GM12878 (cell line): ENCODE measurements around the gene MYOD1. TPM values are rescaled to one million over a fixed set of nuclear protein-coding genes. Genes with fewer than 3 reads are reported as not detected.

Source experiments
- ATAC-seq: fragments of 200-7000 bp; cut with Tn5 transposase; 3 replicates; pipeline ENCODE4 v1.9.1; 2020; ENCODE audit warnings: mild to moderate bottlenecking, moderate library complexity
- BruUV-seq: library from RNA; stranded (reverse); fragments of 400-500 nt; replicated peaks from 2 replicates; lab custom pipeline; 2021; lab: Mats Ljungman, UMichigan
- CTCF ChIA-PET: fragments of 300-600 bp; sonication (Branson Sonifier 250); formaldehyde crosslinking; extraction: SDS; loops from one replicate; lab custom pipeline; 2021; ENCODE audit warnings: inconsistent platforms; lab: Yijun Ruan, JAX
- POLR2A ChIA-PET: fragments of 350-600 bp; formaldehyde crosslinking; extraction: SDS; loops from one replicate; lab custom pipeline; 2021; ENCODE audit warnings: inconsistent platforms; lab: Charles Lee
- RAD21 ChIA-PET: fragments of 300-600 bp; sonication (Branson Sonifier 250); formaldehyde crosslinking; loops from one replicate; lab custom pipeline; 2023; ENCODE audit warnings: antibody characterized with exemption; ENCODE audit not compliant: unreplicated experiment; lab: Charles Lee
- SMC1A ChIA-PET: fragments of 300-600 bp; sonication (Branson Sonifier 250); formaldehyde crosslinking; loops from one replicate; lab custom pipeline; 2023; ENCODE audit not compliant: unreplicated experiment, uncharacterized antibody; lab: Charles Lee
- DNase-seq: peaks from one replicate; pipeline ENCODE4 v3.0.0-alpha.2; 2011; ENCODE audit warnings: low read depth, low spot score
- FAIRE-seq: peaks from 3 replicates; lab custom pipeline; 2011; peaks lifted over from hg19 to GRCh38; lab: Jason Lieb, UNC
- H2AFZ ChIP-seq: 2 replicates; pipeline ENCODE4 v1.6.0; 2011; ENCODE audit warnings: low read depth, low read length, control low read depth; ENCODE audit not compliant: control insufficient read depth
- H3K27ac ChIP-seq: 2 replicates; pipeline ENCODE4 v1.5.1; 2011; ENCODE audit warnings: control low read depth; ENCODE audit not compliant: control insufficient read depth, insufficient read depth
- H3K27me3 ChIP-seq, 2 experiments: replicated peaks in 1 of 2; 2 replicates each; pipeline versions ENCODE4 v1.6.0 to v1.6.1; 2011; ENCODE audit warnings: low read length in 1 of 2; ENCODE audit not compliant: control insufficient read depth in 2 of 2, insufficient read depth in 2 of 2
- H3K36me3 ChIP-seq, 2 experiments: 2 replicates each; pipeline ENCODE4 v1.5.1; 2011; ENCODE audit warnings: low read length in 1 of 2; ENCODE audit not compliant: control insufficient read depth in 2 of 2, insufficient read depth in 2 of 2
- H3K4me1 ChIP-seq: 2 replicates; pipeline ENCODE4 v1.6.1; 2011; ENCODE audit warnings: mild to moderate bottlenecking, low read length, moderate library complexity, mixed read lengths; ENCODE audit not compliant: control insufficient read depth, insufficient read depth
- H3K4me2 ChIP-seq: 2 replicates; pipeline ENCODE4 v1.6.0; 2011; ENCODE audit warnings: control low read depth; ENCODE audit not compliant: control insufficient read depth, insufficient read depth
- H3K4me3 ChIP-seq: fragments of 200-600 bp; sonication (generic); 2 replicates; pipeline ENCODE4 v1.5.1; 2016
- H3K79me2 ChIP-seq: 2 replicates; pipeline ENCODE4 v1.6.0; 2011; ENCODE audit warnings: low read length; ENCODE audit not compliant: control insufficient read depth, insufficient read depth
- H3K9ac ChIP-seq: 2 replicates; pipeline ENCODE4 v1.8.0; 2011; ENCODE audit warnings: low read length, control low read depth, mixed read lengths; ENCODE audit not compliant: control insufficient read depth, insufficient read depth
- H3K9me3 ChIP-seq: replicated peaks from 3 replicates; pipeline ENCODE4 v1.5.1; 2011; ENCODE audit warnings: mild to moderate bottlenecking, low read length; ENCODE audit not compliant: control insufficient read depth, insufficient read depth
- H4K20me1 ChIP-seq: 2 replicates; pipeline ENCODE4 v1.6.0; 2011; ENCODE audit not compliant: control insufficient read depth, insufficient read depth
- BMI1 ChIP-seq: fragments of 450-650 bp; IDR thresholded peaks from 2 replicates; pipeline ENCODE4 v1.6.1; 2016; ENCODE audit warnings: mild to moderate bottlenecking, moderate library complexity, borderline replicate concordance
- CHD4 ChIP-seq: fragments of 200-600 bp; sonication (generic); IDR thresholded peaks from 2 replicates; pipeline ENCODE4 v1.6.1; 2016; ENCODE audit warnings: mild to moderate bottlenecking
- NRF1 ChIP-seq: conservative IDR thresholded peaks from 2 replicates; pipeline ENCODE4 v1.6.1; 2011; ENCODE audit warnings: mild to moderate bottlenecking, low read depth, low read length, improper control_type of control experiment
- POU2F2 ChIP-seq: IDR thresholded peaks from 3 replicates; pipeline ENCODE4 v1.6.1; 2011; ENCODE audit warnings: low read depth, mild to moderate bottlenecking, low read length, borderline replicate concordance
- RBBP5 ChIP-seq: fragments of 200-600 bp; sonication (generic); conservative IDR thresholded peaks from 2 replicates; pipeline ENCODE4 v1.6.1; 2016
- RFX5 ChIP-seq: IDR thresholded peaks from 2 replicates; pipeline ENCODE4 v1.6.1; 2011; ENCODE audit warnings: low read depth, low read length, improper control_type of control experiment
- WGBS: methylation state at CpG from one replicate; pipeline ENCODE4 v1.1.6; 2016; ENCODE audit warnings: low lambda C conversion rate; ENCODE audit not compliant: insufficient replicate concordance, insufficient coverage; ENCODE audit errors: missing lambda C conversion rate; 5-methylcytosine and 5-hydroxymethylcytosine counted together
- in situ Hi-C: fragments of 300-500 bp; cut with MboI; formaldehyde crosslinking; loops from 9 replicates; pipeline ENCODE4 v1.14.3; 2018; ENCODE audit warnings: mixed read lengths
- intact Hi-C: fragments of 100-400 bp; cut with micrococcal nuclease; formaldehyde crosslinking; loops from one replicate; pipeline ENCODE4 v1.14.2; 2022; ENCODE audit not compliant: unreplicated experiment
- polyA plus RNA-seq, 11 experiments: library from polyadenylated mRNA; depleted of rRNA in 4 of 11; unstranded in 6 of 11; stranded (reverse) in 5 of 11; fragments of >200 nt; fragmentation: Nextera tagmentation in 4 of 11; fragmentation: Illumina TruSeq in 1 of 11; extraction: Ambion mirVana in 4 of 11; extraction: Trizol in 1 of 11; gene quantifications; 1 replicate in 1 of 11; 2 replicates in 10 of 11; pipeline versions ENCODE4 v1.2.1 to v1.2.3, GENCODE V29; 2011 to 2016; ENCODE audit warnings: inconsistent platforms in 2 of 11, missing spikeins in 2 of 11, low read depth in 1 of 11
- total RNA-seq, 4 experiments: library from RNA; depleted of rRNA in 3 of 4; stranded (reverse); fragments of >200 nt in 3 of 4; fragmentation: Illumina TruSeq in 1 of 4; extraction: Trizol in 1 of 4; gene quantifications; 2 replicates each; pipeline versions ENCODE4 v1.2.1 to v1.2.3, GENCODE V29; 2013 to 2021
- TF ChIP-seq, protein P1 (sequence below): IDR thresholded peaks from 2 replicates; pipeline ENCODE4 v1.6.1; 2011; ENCODE audit warnings: borderline replicate concordance, low read depth, mild to moderate bottlenecking, moderate library complexity, mixed read lengths, low read length; ENCODE audit not compliant: insufficient read depth; ENCODE audit errors: extremely low read length
- TF ChIP-seq, protein P2 (sequence below): fragments of 450-650 bp; IDR thresholded peaks from 2 replicates; pipeline ENCODE4 v1.6.1; 2014; ENCODE audit warnings: mild to moderate bottlenecking
- TF ChIP-seq, protein P3 (sequence below): fragments of 150-350 bp; IDR thresholded peaks from 2 replicates; pipeline ENCODE4 v1.6.1; 2016; ENCODE audit warnings: low read depth, low read length
- TF ChIP-seq, protein P4 (sequence below): fragments of 450-650 bp; conservative IDR thresholded peaks from 2 replicates; pipeline ENCODE4 v1.6.1; 2017; ENCODE audit warnings: mild to moderate bottlenecking, moderate library complexity

The MYOD1 gene
- total and polyA plus RNA-seq, 10 of the 15 experiments (the other 5 are each of a cell fraction or from before 2014, with no cell fraction given): not detected

DNA sequence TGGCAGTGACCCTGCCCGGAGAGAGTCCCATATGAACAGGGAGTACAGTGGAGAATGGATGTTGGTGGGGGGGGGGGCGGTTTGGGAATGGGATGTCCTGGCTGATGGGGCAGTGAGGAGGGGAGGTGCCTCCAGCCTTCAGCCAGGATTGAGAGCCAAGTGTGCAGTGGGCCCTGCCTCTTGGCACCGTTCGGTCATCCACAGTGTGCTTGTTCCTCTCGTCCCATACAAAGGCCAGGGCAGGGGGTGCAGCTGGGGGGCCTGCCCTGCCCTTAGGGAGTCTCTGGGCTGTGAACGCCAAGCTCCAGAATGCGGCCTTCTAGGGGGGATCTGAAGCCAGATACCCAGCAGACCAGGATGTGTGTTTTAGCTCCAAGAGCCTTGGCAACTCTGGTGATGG, 49.2 kb downstream of the MYOD1 start:
- DNase-seq (no peak), ATAC-seq (no peak), FAIRE-seq (no peak)
- H2AFZ ChIP-seq: no peak overlapping the region
- intact Hi-C loops: no loop called here
- H3K27me3 ChIP-seq: no peaks in the 10 kb centered on the region
- ChIA-PET RAD21 (interaction anchor here (1.5 kb wide), 1 partner anchor 37 kb away, joined by 3 read pairs; no protein-coding TSS in a partner anchor), SMC1A (interaction anchor here (0.6 kb wide), 1 partner anchor 49 kb away, joined by 3 read pairs; the partner anchor contains the start of gene MYOD1), POLR2A (no interaction called here), CTCF (interaction anchor here (2.8 kb wide), 1 partner anchor 37 kb away, joined by 10 read pairs; no protein-coding TSS in a partner anchor)
- H3K27ac ChIP-seq: no peak overlapping the region
- H3K9me3 ChIP-seq: no peaks in the 10 kb centered on the region
- H3K4me3 ChIP-seq: no peak overlapping the region
- BruUV-seq: no TSS peak
- H3K36me3 ChIP-seq: no peaks in the 10 kb centered on the region
- no peak overlapping the region for H3K9ac ChIP-seq
- no peak overlapping the region for H3K4me2 ChIP-seq
- 27% methylated on average over 7 of the region's 7 CpGs for WGBS
- no peaks in the 10 kb centered on the region for H3K79me2 ChIP-seq
- TF ChIP-seq, protein P1, sequence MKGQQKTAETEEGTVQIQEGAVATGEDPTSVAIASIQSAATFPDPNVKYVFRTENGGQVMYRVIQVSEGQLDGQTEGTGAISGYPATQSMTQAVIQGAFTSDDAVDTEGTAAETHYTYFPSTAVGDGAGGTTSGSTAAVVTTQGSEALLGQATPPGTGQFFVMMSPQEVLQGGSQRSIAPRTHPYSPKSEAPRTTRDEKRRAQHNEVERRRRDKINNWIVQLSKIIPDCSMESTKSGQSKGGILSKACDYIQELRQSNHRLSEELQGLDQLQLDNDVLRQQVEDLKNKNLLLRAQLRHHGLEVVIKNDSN: no peak
- TF ChIP-seq POU2F2 (no peak), RFX5 (no peak), RBBP5 (no peak)
- TF ChIP-seq, protein P2, sequence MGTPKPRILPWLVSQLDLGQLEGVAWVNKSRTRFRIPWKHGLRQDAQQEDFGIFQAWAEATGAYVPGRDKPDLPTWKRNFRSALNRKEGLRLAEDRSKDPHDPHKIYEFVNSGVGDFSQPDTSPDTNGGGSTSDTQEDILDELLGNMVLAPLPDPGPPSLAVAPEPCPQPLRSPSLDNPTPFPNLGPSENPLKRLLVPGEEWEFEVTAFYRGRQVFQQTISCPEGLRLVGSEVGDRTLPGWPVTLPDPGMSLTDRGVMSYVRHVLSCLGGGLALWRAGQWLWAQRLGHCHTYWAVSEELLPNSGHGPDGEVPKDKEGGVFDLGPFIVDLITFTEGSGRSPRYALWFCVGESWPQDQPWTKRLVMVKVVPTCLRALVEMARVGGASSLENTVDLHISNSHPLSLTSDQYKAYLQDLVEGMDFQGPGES: no peak
- H3K4me1 ChIP-seq: no peaks in the 10 kb centered on the region
- no peaks in the 10 kb centered on the region for H4K20me1 ChIP-seq
- in situ Hi-C loops: no loop called here

DNA sequence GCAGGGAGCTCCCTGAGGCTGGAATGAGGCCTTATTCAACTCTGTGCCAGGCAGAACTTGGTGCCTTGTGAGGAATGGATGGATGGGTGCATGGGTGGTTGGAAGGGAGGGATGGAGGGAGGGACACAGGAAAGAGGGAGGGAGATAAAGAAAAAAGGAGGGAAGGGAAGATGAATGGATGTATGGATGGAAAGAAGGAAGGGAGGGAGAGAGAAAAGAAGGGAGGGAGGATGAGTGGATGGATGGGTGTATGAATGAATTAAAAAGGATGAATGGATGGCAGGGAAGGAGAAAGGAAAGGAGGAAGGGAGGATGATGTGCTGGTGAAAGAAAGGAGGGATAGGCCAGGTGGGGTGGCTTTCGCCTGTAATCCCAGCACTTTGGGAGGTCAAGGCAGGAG, 49.8 kb downstream of the MYOD1 start:
- no peak for FAIRE-seq
- ChIA-PET POLR2A (no interaction called here), SMC1A (interaction anchor here (0.6 kb wide), 1 partner anchor 50 kb away, joined by 3 read pairs; the partner anchor contains the start of gene MYOD1), CTCF (interaction anchor here (2.8 kb wide), 1 partner anchor 38 kb away, joined by 10 read pairs; no protein-coding TSS in a partner anchor), RAD21 (interaction anchor here (1.5 kb wide), 1 partner anchor 38 kb away, joined by 3 read pairs; no protein-coding TSS in a partner anchor)
- no TSS peak for BruUV-seq
- in situ Hi-C loops: no loop called here
- H3K4me3 ChIP-seq: no peak overlapping the region
- intact Hi-C loops: no loop called here
- H3K4me2 ChIP-seq: no peak overlapping the region
- DNase-seq: no peak
- H3K27me3 ChIP-seq: no peaks in the 10 kb centered on the region
- no peaks in the 10 kb centered on the region for H4K20me1 ChIP-seq
- H3K79me2 ChIP-seq: no peaks in the 10 kb centered on the region
- H3K9ac ChIP-seq: no peak overlapping the region
- H3K27ac ChIP-seq: no peak overlapping the region
- H3K4me1 ChIP-seq: no peaks in the 10 kb centered on the region
- no peak for ATAC-seq
- H2AFZ ChIP-seq: no peak overlapping the region
- no peaks in the 10 kb centered on the region for H3K9me3 ChIP-seq
- no peaks in the 10 kb centered on the region for H3K36me3 ChIP-seq
- WGBS: 87% methylated on average over 1 of the region's 1 CpG
- TF ChIP-seq, protein P3, sequence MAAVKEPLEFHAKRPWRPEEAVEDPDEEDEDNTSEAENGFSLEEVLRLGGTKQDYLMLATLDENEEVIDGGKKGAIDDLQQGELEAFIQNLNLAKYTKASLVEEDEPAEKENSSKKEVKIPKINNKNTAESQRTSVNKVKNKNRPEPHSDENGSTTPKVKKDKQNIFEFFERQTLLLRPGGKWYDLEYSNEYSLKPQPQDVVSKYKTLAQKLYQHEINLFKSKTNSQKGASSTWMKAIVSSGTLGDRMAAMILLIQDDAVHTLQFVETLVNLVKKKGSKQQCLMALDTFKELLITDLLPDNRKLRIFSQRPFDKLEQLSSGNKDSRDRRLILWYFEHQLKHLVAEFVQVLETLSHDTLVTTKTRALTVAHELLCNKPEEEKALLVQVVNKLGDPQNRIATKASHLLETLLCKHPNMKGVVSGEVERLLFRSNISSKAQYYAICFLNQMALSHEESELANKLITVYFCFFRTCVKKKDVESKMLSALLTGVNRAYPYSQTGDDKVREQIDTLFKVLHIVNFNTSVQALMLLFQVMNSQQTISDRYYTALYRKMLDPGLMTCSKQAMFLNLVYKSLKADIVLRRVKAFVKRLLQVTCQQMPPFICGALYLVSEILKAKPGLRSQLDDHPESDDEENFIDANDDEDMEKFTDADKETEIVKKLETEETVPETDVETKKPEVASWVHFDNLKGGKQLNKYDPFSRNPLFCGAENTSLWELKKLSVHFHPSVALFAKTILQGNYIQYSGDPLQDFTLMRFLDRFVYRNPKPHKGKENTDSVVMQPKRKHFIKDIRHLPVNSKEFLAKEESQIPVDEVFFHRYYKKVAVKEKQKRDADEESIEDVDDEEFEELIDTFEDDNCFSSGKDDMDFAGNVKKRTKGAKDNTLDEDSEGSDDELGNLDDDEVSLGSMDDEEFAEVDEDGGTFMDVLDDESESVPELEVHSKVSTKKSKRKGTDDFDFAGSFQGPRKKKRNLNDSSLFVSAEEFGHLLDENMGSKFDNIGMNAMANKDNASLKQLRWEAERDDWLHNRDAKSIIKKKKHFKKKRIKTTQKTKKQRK: no peak
- TF ChIP-seq, protein P4, sequence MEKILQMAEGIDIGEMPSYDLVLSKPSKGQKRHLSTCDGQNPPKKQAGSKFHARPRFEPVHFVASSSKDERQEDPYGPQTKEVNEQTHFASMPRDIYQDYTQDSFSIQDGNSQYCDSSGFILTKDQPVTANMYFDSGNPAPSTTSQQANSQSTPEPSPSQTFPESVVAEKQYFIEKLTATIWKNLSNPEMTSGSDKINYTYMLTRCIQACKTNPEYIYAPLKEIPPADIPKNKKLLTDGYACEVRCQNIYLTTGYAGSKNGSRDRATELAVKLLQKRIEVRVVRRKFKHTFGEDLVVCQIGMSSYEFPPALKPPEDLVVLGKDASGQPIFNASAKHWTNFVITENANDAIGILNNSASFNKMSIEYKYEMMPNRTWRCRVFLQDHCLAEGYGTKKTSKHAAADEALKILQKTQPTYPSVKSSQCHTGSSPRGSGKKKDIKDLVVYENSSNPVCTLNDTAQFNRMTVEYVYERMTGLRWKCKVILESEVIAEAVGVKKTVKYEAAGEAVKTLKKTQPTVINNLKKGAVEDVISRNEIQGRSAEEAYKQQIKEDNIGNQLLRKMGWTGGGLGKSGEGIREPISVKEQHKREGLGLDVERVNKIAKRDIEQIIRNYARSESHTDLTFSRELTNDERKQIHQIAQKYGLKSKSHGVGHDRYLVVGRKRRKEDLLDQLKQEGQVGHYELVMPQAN: no peak
- TF ChIP-seq CHD4 (no peak), POU2F2 (no peak), NRF1 (no peak), BMI1 (no peak)
